ENCODE measurements around the gene FOXJ3. TPM values are rescaled to one million over a fixed set of nuclear protein-coding genes. Genes with fewer than 3 reads are reported as not detected.
A peak's percentile ranks its signal among the peaks of the same experiment; 100 is the strongest.

The FOXJ3 gene
- total RNA-seq, 4 donors from 2014 or later: 34.5 to 40.0 (median 36.1) TPM

DNA sequence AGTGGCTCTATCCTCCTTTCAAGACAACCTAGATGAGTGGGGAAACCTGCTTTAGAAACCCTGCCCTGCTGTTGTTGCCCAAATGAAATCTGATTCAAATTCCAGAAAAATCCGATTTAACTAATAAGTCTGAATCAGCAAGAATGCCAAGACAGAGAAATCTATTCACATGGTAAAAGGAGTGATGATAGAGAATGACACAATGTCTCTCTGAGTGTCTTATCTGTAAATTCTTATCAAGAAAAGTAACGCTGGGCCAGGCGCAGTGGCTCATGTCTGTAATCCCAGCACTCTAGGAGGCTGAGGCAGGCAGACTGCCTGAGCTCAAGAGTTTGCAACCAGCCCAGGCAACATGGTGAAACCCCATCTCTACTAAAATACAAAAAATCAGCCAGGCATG lies 156.8 kb downstream of the FOXJ3 start:
- WGBS: 76% methylated on average over 3 of the region's 3 CpGs
- H3K27me3 ChIP-seq: no peaks in the 10 kb centered on the region
- no peaks in the 10 kb centered on the region for H3K9me3 ChIP-seq
- peaks cover 0 to 30% (median 21%) of the 10 kb centered on the region in 4 donors for H3K36me3 ChIP-seq
- DNase-seq (ENCODE audit: extremely low spot score): no peak
- intact Hi-C loops (cut with DNase I): loop anchor here (5.0 to 10.0 kb wide), 2 partner anchors 159 to 277 kb away; partner anchors contain the start of genes FOXJ3, PPCS and ZMYND12
- H3K27ac ChIP-seq (replicated peaks in 1 of 4): no peak overlapping the region
- TF ChIP-seq, protein P1, sequence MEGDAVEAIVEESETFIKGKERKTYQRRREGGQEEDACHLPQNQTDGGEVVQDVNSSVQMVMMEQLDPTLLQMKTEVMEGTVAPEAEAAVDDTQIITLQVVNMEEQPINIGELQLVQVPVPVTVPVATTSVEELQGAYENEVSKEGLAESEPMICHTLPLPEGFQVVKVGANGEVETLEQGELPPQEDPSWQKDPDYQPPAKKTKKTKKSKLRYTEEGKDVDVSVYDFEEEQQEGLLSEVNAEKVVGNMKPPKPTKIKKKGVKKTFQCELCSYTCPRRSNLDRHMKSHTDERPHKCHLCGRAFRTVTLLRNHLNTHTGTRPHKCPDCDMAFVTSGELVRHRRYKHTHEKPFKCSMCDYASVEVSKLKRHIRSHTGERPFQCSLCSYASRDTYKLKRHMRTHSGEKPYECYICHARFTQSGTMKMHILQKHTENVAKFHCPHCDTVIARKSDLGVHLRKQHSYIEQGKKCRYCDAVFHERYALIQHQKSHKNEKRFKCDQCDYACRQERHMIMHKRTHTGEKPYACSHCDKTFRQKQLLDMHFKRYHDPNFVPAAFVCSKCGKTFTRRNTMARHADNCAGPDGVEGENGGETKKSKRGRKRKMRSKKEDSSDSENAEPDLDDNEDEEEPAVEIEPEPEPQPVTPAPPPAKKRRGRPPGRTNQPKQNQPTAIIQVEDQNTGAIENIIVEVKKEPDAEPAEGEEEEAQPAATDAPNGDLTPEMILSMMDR (IDR thresholded peaks at IDR 0.05): no peak
- no peak for TF ChIP-seq EP300 (IDR thresholded peaks at IDR 0.05)
- no peak for TF ChIP-seq POLR2AphosphoS5 (IDR thresholded peaks at IDR 0.05)
- TF ChIP-seq POLR2A (IDR thresholded peaks at IDR 0.05; ENCODE audit: low read depth): no peak
- no peak overlapping the region for H3K4me3 ChIP-seq
- peaks cover 12 to 26% (median 22%) of the 10 kb centered on the region in 4 donors for H3K4me1 ChIP-seq

DNA sequence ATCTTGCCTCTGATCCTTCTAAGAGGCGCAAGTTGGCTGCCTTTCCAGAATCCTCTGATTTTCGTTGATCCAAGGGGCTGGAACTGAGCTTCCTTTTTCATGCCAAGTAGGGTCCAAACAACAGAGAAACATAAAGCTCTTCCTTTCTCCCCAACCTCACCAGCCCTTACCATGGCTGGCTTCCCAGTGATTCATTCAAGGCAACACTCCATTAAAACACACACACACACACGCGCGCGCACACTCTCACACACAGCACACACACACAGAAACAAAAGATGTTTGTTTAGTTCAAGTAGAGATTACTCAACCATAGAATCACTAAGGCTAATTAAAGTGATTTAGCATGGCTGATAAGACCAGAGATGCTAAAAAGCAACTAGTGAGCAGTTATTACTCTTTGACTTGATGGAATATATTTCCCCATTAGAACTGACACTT lies 157.5 kb downstream of the FOXJ3 start:
- H3K27me3 ChIP-seq: no peaks in the 10 kb centered on the region
- no peak overlapping the region for H3K4me3 ChIP-seq
- WGBS: 65% methylated on average over 6 of the region's 6 CpGs
- intact Hi-C loops (cut with DNase I): loop anchor here (5.0 to 10.0 kb wide), 2 partner anchors 160 to 277 kb away; partner anchors contain the start of genes FOXJ3, PPCS and ZMYND12
- DNase-seq (ENCODE audit: extremely low spot score): no peak
- H3K9me3 ChIP-seq: no peaks in the 10 kb centered on the region
- TF ChIP-seq, protein P1 (IDR thresholded peaks at IDR 0.05): no peak
- no peak for TF ChIP-seq POLR2AphosphoS5 (IDR thresholded peaks at IDR 0.05)
- no peak for TF ChIP-seq EP300 (IDR thresholded peaks at IDR 0.05)
- TF ChIP-seq POLR2A (IDR thresholded peaks at IDR 0.05; ENCODE audit: low read depth): no peak
- peaks cover 0 to 27% (median 19%) of the 10 kb centered on the region in 4 donors for H3K36me3 ChIP-seq
- H3K27ac ChIP-seq (replicated peaks in 1 of 4): no peak overlapping the region
- H3K4me1 ChIP-seq: peaks cover 18 to 33% (median 28%) of the 10 kb centered on the region in 4 donors

GRCh38 chr1:42176902-42177519 lies 158.0 kb downstream of the FOXJ3 start:
- H3K9me3 ChIP-seq: no peaks in the 10 kb centered on the region
- H3K27ac ChIP-seq (replicated peaks in 1 of 4): no peak overlapping the region
- H3K27me3 ChIP-seq: no peaks in the 10 kb centered on the region
- 78% methylated on average over 4 of the region's 4 CpGs for WGBS
- intact Hi-C loops (cut with DNase I): loop anchor here (5.0 to 10.0 kb wide), 2 partner anchors 160 to 278 kb away; partner anchors contain the start of genes FOXJ3, PPCS and ZMYND12
- DNase-seq (ENCODE audit: extremely low spot score): no peak
- no peak for TF ChIP-seq POLR2AphosphoS5 (IDR thresholded peaks at IDR 0.05)
- TF ChIP-seq, protein P1 (IDR thresholded peaks at IDR 0.05): peak; percentile 56 to 71 (median 66)
- peaks cover 0 to 24% (median 14%) of the 10 kb centered on the region in 4 donors for H3K36me3 ChIP-seq
- peaks cover 24 to 35% (median 30%) of the 10 kb centered on the region in 4 donors for H3K4me1 ChIP-seq
- no peak overlapping the region for H3K4me3 ChIP-seq

- peaks cover 0 to 9% (median 3%) of the 10 kb centered on the region in 4 donors for H3K36me3 ChIP-seq
- no peak for TF ChIP-seq EP300 (IDR thresholded peaks at IDR 0.05)
- TF ChIP-seq POLR2AphosphoS5 (IDR thresholded peaks at IDR 0.05): no peak
- TF ChIP-seq, protein P1 (IDR thresholded peaks at IDR 0.05): no peak
- TF ChIP-seq POLR2A (IDR thresholded peaks at IDR 0.05; ENCODE audit: low read depth): no peak
- H3K27me3 ChIP-seq: peaks cover 0 to 3% (median 0%) of the 10 kb centered on the region in 4 donors
- DNase-seq (ENCODE audit: extremely low spot score): peak; percentile 68
- H3K4me3 ChIP-seq: no peak overlapping the region
- no peak overlapping the region for H3K27ac ChIP-seq (replicated peaks in 1 of 4)
- peaks cover 27 to 36% (median 34%) of the 10 kb centered on the region in 4 donors for H3K4me1 ChIP-seq
- intact Hi-C loops (cut with DNase I): loop anchor here (5.0 to 10.0 kb wide), 2 partner anchors 162 to 279 kb away; partner anchors contain the start of genes FOXJ3, PPCS and ZMYND12
- 92% methylated on average over 7 of the region's 7 CpGs for WGBS
- H3K9me3 ChIP-seq: no peaks in the 10 kb centered on the region
Observed at GRCh38 chr1:42175314-42176054, 159.6 kb downstream of the FOXJ3 start.

Measured in esophagus muscularis mucosa (tissue), 4 donors.